GM21786 (cell line): ENCODE measurements around the gene KRTAP5-1.

ENCODE experiments used
- ATAC-seq: cut with Tn5 transposase; IDR thresholded peaks from one replicate; pipeline ENCODE4 v1.9.1; 2021; ENCODE audit not compliant: unreplicated experiment

KRTAP5-1 gene

GRCh38 chr11:1572197-1573076, 12.6 kb downstream of the KRTAP5-1 start, which contains the start of gene DUSP8:
Gene DUSP8 (minus strand): TSS chr11:1572271. CDS start chr11:1565826, 6,445 bp downstream.
- ATAC-seq, result no peak

GRCh38 chr11:1571760-1572196, 13.3 kb downstream of the KRTAP5-1 start:
- ATAC-seq, result no peak

GRCh38 chr11:1570896-1571759, 14.0 kb downstream of the KRTAP5-1 start:
- no peak for ATAC-seq

- ATAC-seq, result no peak
Measured at GRCh38 chr11:1570531-1570895, 14.6 kb downstream of the KRTAP5-1 start.

GRCh38 chr11:1570001-1570453, 15.1 kb downstream of the KRTAP5-1 start:
- ATAC-seq, result no peak

- no peak for ATAC-seq
Measured at GRCh38 chr11:1569251-1569780, 15.8 kb downstream of the KRTAP5-1 start.

- no peak for ATAC-seq
Measured at GRCh38 chr11:1568441-1568911, 16.6 kb downstream of the KRTAP5-1 start.

GRCh38 chr11:1567721-1568100, 17.4 kb downstream of the KRTAP5-1 start:
- no peak for ATAC-seq

GRCh38 chr11:1567052-1567720, 17.9 kb downstream of the KRTAP5-1 start:
- ATAC-seq, result no peak

- no peak for ATAC-seq
Measured at GRCh38 chr11:1566381-1567051, 18.6 kb downstream of the KRTAP5-1 start.

GRCh38 chr11:1565904-1566247, 19.2 kb downstream of the KRTAP5-1 start:
- no peak for ATAC-seq

- ATAC-seq, result no peak
Measured at GRCh38 chr11:1565173-1565903, 19.7 kb downstream of the KRTAP5-1 start.

- no peak for ATAC-seq
Measured at GRCh38 chr11:1564535-1565172, 20.4 kb downstream of the KRTAP5-1 start.

GRCh38 chr11:1563697-1564534, 21.2 kb downstream of the KRTAP5-1 start:
- ATAC-seq, result no peak

GRCh38 chr11:1563149-1563638, 21.9 kb downstream of the KRTAP5-1 start:
- no peak for ATAC-seq

GRCh38 chr11:1562469-1563148, 22.5 kb downstream of the KRTAP5-1 start:
- ATAC-seq, result no peak

- no peak for ATAC-seq
Measured at GRCh38 chr11:1561955-1562354, 23.1 kb downstream of the KRTAP5-1 start.

- no peak for ATAC-seq
Measured at GRCh38 chr11:1561266-1561665, 23.8 kb downstream of the KRTAP5-1 start.
